HEK293 (cell line): ENCODE results near the gene NCEH1.

Source experiments
- ZNF174 ChIP-seq: fragments of 450-650 bp; formaldehyde crosslinking; IDR thresholded peaks from 2 replicates; pipeline ENCODE4 v1.5.0; 2017; ENCODE audit warnings: missing biosample characterization, mild to moderate bottlenecking, missing genetic modification characterization
- TF ChIP-seq, protein P1 (sequence below): fragments of 450-650 bp; formaldehyde crosslinking; IDR thresholded peaks from 2 replicates; pipeline ENCODE4 v1.5.1; 2016; ENCODE audit warnings: missing biosample characterization, missing genetic modification characterization, low read depth
- TF ChIP-seq, protein P2 (sequence below): fragments of 450-650 bp; formaldehyde crosslinking; IDR thresholded peaks from 2 replicates; pipeline ENCODE4 v1.5.1; 2016; ENCODE audit warnings: missing biosample characterization, missing genetic modification characterization

DNA sequence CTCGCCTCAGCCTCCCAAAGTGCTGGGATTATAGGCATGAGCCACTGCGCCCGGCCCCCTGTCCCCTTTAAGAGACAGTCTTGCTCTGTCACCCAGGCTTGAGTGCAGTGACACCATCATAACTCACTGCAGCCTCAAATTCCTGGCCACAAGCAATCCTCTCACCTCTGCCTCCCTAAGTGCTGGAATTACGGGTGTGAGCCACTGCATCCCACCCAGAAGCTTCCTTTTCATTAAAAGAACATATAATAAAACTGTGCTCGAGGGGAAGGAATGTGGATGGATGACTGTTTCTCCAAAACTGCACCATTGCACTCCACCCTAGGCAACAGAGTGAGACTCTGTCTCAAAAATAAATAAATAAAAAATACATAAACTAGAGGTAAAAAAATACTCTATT lies 70.1 kb downstream of the NCEH1 start:
- TF ChIP-seq, protein P1, sequence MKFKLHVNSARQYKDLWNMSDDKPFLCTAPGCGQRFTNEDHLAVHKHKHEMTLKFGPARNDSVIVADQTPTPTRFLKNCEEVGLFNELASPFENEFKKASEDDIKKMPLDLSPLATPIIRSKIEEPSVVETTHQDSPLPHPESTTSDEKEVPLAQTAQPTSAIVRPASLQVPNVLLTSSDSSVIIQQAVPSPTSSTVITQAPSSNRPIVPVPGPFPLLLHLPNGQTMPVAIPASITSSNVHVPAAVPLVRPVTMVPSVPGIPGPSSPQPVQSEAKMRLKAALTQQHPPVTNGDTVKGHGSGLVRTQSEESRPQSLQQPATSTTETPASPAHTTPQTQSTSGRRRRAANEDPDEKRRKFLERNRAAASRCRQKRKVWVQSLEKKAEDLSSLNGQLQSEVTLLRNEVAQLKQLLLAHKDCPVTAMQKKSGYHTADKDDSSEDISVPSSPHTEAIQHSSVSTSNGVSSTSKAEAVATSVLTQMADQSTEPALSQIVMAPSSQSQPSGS: no peak
- TF ChIP-seq, protein P2, sequence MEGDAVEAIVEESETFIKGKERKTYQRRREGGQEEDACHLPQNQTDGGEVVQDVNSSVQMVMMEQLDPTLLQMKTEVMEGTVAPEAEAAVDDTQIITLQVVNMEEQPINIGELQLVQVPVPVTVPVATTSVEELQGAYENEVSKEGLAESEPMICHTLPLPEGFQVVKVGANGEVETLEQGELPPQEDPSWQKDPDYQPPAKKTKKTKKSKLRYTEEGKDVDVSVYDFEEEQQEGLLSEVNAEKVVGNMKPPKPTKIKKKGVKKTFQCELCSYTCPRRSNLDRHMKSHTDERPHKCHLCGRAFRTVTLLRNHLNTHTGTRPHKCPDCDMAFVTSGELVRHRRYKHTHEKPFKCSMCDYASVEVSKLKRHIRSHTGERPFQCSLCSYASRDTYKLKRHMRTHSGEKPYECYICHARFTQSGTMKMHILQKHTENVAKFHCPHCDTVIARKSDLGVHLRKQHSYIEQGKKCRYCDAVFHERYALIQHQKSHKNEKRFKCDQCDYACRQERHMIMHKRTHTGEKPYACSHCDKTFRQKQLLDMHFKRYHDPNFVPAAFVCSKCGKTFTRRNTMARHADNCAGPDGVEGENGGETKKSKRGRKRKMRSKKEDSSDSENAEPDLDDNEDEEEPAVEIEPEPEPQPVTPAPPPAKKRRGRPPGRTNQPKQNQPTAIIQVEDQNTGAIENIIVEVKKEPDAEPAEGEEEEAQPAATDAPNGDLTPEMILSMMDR (tag by site-specific recombination): no peak
- TF ChIP-seq ZNF174 (tag by site-specific recombination): no peak
